Upper lobe of left lung (tissue), 4 donors: Measurements from ENCODE around the gene GPATCH8.

Source experiments
- CTCF ChIP-seq, 6 experiments: fragments of 450-650 bp in 4 of 6; fragments of 200-600 bp in 2 of 6; sonication (generic) in 2 of 6; IDR thresholded peaks; one replicate each; pipeline ENCODE4 v1.5.1; 2016 to 2019; ENCODE audit warnings: antibody characterized with exemption in 6 of 6
- EP300 ChIP-seq, 4 donors: sonication (generic); formaldehyde crosslinking; IDR thresholded peaks; one replicate each; pipeline ENCODE4 v1.5.1; 2017; ENCODE audit warnings: antibody characterized with exemption in 4 of 4, control low read depth in 2 of 4
- POLR2A ChIP-seq, 4 donors: fragments of 450-650 bp; IDR thresholded peaks; one replicate each; pipeline ENCODE4 v1.5.1; 2016 to 2017; ENCODE audit warnings: antibody characterized with exemption in 4 of 4, mild to moderate bottlenecking in 2 of 4

- TF ChIP-seq CTCF (IDR thresholded peaks at IDR 0.05), result no peak
- no peak for TF ChIP-seq EP300 (IDR thresholded peaks at IDR 0.05)
- TF ChIP-seq POLR2A (IDR thresholded peaks at IDR 0.05), result no peak
Observed at GRCh38 chr17:44389723-44390202, 113.4 kb downstream of the GPATCH8 start.
